ENCODE measurements around the gene SEMA4G.

GRCh38 chr10:101007915-101008822 lies 38.9 kb downstream of the SEMA4G start:
- TF ChIP-seq REST (IDR thresholded peaks at IDR 0.05; ENCODE audit: low read depth) (no peak), EP300 (IDR thresholded peaks at IDR 0.05; ENCODE audit: borderline replicate concordance) (no peak), TAF1 (IDR thresholded peaks at IDR 0.05; ENCODE audit: low read depth) (no peak), RAD21 (IDR thresholded peaks at IDR 0.05; ENCODE audit: low read depth) (no peak), ZBTB7A (IDR thresholded peaks at IDR 0.05; ENCODE audit: low read depth) (no peak), YY1 (IDR thresholded peaks at IDR 0.05; ENCODE audit: low read depth) (no peak), TCF12 (IDR thresholded peaks at IDR 0.05; ENCODE audit: low read depth) (no peak), CEBPB (IDR thresholded peaks at IDR 0.05) (no peak), MAX (IDR thresholded peaks at IDR 0.05) (no peak), EGR1 (IDR thresholded peaks at IDR 0.05) (no peak), FOXM1 (IDR thresholded peaks at IDR 0.05; ENCODE audit: borderline replicate concordance, low read depth) (no peak), CREB1 (IDR thresholded peaks at IDR 0.05; ENCODE audit: low read depth) (no peak)
